ENCODE results near the gene SPAG5.
"Not testable (repeated sequence)": the region's sequence is repeated elsewhere in the genome, so short reads cannot be mapped to it uniquely, and the experiment has no call there.

Gene SPAG5

GRCh38 chr17:28599311-28600184 is 723 bp upstream of the SPAG5 start:
- DNase-seq = peak; percentile 86

GRCh38 chr17:28598389-28598788 is 436 bp downstream of the SPAG5 start:
- peak; percentile 3 for DNase-seq

GRCh38 chr17:28597606-28598383 is 1.0 kb downstream of the SPAG5 start:
- no peak for DNase-seq

GRCh38 chr17:28592260-28592659 is 6.6 kb downstream of the SPAG5 start:
- DNase-seq = no peak

GRCh38 chr17:28585851-28586250 is 13.0 kb downstream of the SPAG5 start:
- DNase-seq = no peak

GRCh38 chr17:28584434-28584833 is 14.4 kb downstream of the SPAG5 start:
- DNase-seq = no peak

GRCh38 chr17:28582513-28582912 is 16.3 kb downstream of the SPAG5 start:
- no peak for DNase-seq

- no peak for DNase-seq
Observed at GRCh38 chr17:28580959-28581358, 17.9 kb downstream of the SPAG5 start.

GRCh38 chr17:28579526-28579925 is 19.3 kb downstream of the SPAG5 start:
- no peak for DNase-seq

GRCh38 chr17:28578246-28579195 is 20.3 kb downstream of the SPAG5 start:
- DNase-seq = no peak

- DNase-seq = no peak
Observed at GRCh38 chr17:28577466-28577824, 21.4 kb downstream of the SPAG5 start.

GRCh38 chr17:28576758-28577465 is 21.9 kb downstream of the SPAG5 start, which contains the start of gene ALDOC:
Gene ALDOC (minus strand): TSS chr17:28576895. CDS start chr17:28575532, 1,363 bp downstream.
- peak; percentile 92 for DNase-seq

- DNase-seq = not testable (repeated sequence)
Observed at GRCh38 chr17:28576016-28576415, 22.8 kb downstream of the SPAG5 start.

- no peak for DNase-seq
Observed at GRCh38 chr17:28575126-28575795, 23.6 kb downstream of the SPAG5 start.

GRCh38 chr17:28574526-28574925 is 24.3 kb downstream of the SPAG5 start:
- DNase-seq = no peak

- DNase-seq = no peak
Observed at GRCh38 chr17:28573966-28574480, 24.8 kb downstream of the SPAG5 start.

- DNase-seq = no peak
Observed at GRCh38 chr17:28573521-28573920, 25.3 kb downstream of the SPAG5 start.

- DNase-seq = no peak
Observed at GRCh38 chr17:28573040-28573380, 25.8 kb downstream of the SPAG5 start.

- no peak for DNase-seq
Observed at GRCh38 chr17:28572259-28573039, 26.4 kb downstream of the SPAG5 start.

GRCh38 chr17:28571361-28572122 is 27.3 kb downstream of the SPAG5 start, which contains the start of gene PIGS:
Gene PIGS (minus strand): TSS chr17:28571524. CDS start chr17:28571496, 28 bp downstream.
- DNase-seq = peak; percentile 88
